ENCODE results near the gene DNAAF8.

The DNAAF8 gene

DNA sequence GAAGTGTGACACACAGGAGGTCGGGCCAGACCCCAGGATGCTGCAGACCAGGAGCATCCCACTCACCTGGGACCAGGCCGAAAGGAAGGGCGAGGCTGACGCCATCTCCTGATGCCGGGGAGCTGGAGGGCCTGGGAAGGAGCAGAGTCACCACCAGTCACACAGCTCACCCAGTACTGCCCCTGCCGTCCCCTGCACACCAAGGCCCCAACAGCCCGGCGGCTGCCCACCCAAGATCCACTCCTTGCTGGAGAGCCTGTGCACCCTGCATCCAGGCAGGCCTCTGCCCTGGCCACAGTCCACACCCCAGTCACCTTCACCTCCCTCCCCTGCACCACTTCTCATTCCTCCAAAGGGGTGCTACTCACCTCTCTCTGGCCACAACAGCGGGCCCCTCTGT is 27.9 kb downstream of the DNAAF8 start:
- no peak overlapping the region for H3K4me3 ChIP-seq (ENCODE audit: low read depth, low read length)
- TF ChIP-seq, protein P1, sequence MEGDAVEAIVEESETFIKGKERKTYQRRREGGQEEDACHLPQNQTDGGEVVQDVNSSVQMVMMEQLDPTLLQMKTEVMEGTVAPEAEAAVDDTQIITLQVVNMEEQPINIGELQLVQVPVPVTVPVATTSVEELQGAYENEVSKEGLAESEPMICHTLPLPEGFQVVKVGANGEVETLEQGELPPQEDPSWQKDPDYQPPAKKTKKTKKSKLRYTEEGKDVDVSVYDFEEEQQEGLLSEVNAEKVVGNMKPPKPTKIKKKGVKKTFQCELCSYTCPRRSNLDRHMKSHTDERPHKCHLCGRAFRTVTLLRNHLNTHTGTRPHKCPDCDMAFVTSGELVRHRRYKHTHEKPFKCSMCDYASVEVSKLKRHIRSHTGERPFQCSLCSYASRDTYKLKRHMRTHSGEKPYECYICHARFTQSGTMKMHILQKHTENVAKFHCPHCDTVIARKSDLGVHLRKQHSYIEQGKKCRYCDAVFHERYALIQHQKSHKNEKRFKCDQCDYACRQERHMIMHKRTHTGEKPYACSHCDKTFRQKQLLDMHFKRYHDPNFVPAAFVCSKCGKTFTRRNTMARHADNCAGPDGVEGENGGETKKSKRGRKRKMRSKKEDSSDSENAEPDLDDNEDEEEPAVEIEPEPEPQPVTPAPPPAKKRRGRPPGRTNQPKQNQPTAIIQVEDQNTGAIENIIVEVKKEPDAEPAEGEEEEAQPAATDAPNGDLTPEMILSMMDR (IDR thresholded peaks at IDR 0.05; ENCODE audit: control insufficient read depth, extremely low read depth, insufficient read depth): no peak
- DNase-seq (ENCODE audit: low read depth): no peak

GRCh38 chr16:4763791-4764190 is 29.5 kb downstream of the DNAAF8 start:
- H3K4me3 ChIP-seq (ENCODE audit: low read depth, low read length): no peak overlapping the region
- DNase-seq (ENCODE audit: low read depth): no peak
- TF ChIP-seq, protein P1 (IDR thresholded peaks at IDR 0.05; ENCODE audit: control insufficient read depth, extremely low read depth, insufficient read depth): no peak

GRCh38 chr16:4765511-4766474 is 31.5 kb downstream of the DNAAF8 start:
- TF ChIP-seq, protein P1 (IDR thresholded peaks at IDR 0.05; ENCODE audit: control insufficient read depth, extremely low read depth, insufficient read depth): no peak
- peak overlapping the region; percentile 99 for H3K4me3 ChIP-seq (ENCODE audit: low read depth, low read length)
- no peak for DNase-seq (ENCODE audit: low read depth)

DNA sequence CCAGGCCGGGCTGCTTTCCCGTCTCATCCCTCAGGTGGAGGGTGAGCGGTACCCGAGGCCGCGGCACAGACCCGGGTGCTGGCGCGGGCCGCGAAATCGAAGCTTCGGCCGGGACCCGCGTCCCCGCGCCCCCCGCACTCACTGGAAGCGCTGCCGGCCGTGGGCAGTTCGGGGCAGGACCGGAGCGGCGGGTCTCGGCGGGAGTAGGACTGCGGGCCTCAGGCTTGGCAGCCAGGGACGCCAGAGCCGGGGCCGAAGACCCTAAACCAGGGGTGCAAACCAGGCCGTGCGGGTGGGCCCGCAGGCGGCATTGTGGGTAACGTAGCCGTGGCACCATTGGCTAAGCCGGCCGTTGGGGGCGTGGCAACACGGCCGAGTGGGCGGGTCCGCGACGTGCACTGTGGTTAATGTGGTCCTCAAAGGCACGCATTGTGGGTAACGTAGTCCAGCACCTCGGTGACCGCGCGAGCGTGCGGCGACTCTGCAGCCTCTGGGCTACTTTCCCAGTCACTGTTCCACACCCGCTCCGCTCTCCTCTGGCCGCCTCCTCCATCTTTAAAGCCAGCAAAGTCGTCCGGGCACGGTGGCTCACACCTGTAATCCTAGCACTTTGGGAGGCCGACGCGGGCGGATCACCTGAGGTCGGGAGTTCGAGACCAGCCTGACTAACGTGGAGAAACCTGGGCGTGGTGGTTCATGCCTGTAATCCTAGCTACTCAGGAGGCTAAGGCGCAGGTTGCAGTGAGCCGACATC is 32.7 kb downstream of the DNAAF8 start, which contains the start of gene ZNF500:
ZNF500 (minus strand) TSS at position 288 of the 754 bp plus-strand sequence. CDS start 1,184 bp downstream, outside the sequence.
- H3K4me3 ChIP-seq (ENCODE audit: low read depth, low read length): peak within 1 kb of the TSS; percentile 99
- TF ChIP-seq, protein P1 (IDR thresholded peaks at IDR 0.05; ENCODE audit: control insufficient read depth, extremely low read depth, insufficient read depth): no peak
- peak; percentile 92 for DNase-seq (ENCODE audit: low read depth)

DNA sequence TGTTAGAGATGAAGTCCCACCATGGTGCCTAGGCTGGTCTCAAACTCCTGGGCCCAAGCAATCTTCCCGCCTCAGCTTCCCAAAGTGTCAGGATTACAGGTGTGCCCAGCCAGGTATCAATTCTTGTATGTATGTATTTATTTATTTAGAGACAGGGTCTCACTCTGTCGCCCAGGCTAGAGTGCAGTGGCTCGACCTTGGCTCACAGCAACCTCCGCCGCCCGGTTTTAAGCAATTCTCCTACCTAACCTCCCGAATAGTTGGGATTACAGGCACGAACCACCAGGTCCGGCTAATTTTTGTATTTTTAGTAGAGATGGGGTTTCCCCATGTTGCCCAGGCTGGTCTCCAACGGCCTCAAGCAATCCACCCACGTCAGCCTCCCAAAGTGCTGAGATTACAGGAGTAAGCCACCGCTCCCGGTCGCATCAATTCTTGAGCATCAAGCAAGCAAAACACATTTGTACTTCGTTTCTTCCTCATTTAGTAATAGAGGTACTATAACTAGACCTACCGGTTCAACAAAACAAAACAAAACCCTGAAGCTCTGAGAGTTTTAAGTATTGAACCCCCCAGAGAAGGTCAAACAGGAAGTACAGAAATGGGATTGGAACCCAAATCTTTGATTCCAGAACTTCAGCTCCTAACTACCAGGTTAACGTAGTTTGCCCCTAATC is 33.7 kb downstream of the DNAAF8 start:
- DNase-seq (ENCODE audit: low read depth): no peak
- TF ChIP-seq, protein P1 (IDR thresholded peaks at IDR 0.05; ENCODE audit: control insufficient read depth, extremely low read depth, insufficient read depth): no peak
- H3K4me3 ChIP-seq (ENCODE audit: low read depth, low read length): peak overlapping the region; percentile 57

- DNase-seq (ENCODE audit: low read depth): peak; percentile 77
- TF ChIP-seq, protein P1 (IDR thresholded peaks at IDR 0.05; ENCODE audit: control insufficient read depth, extremely low read depth, insufficient read depth): no peak
- peak overlapping the region; percentile 57 for H3K4me3 ChIP-seq (ENCODE audit: low read depth, low read length)
Observed at GRCh38 chr16:4768549-4769305, 34.4 kb downstream of the DNAAF8 start.
